Measurements from ENCODE around the gene NDOR1.

The NDOR1 gene

GRCh38 chr9:137192859-137193258 is 12.6 kb upstream of the NDOR1 start:
- Histone ChIP-seq H3K9me2 (replicated peaks; ENCODE audit: insufficient read depth, low read length) (no peaks in the 10 kb centered on the region), H3F3A (ENCODE audit: insufficient read depth) (no peaks in the 10 kb centered on the region), H3K4me3 (ENCODE audit: insufficient read depth, low read length, poor library complexity, severe bottlenecking) (no peak overlapping the region), H3K4me2 (ENCODE audit: low read depth, low read length, poor library complexity, severe bottlenecking) (no peak overlapping the region), H3K79me2 (ENCODE audit: insufficient read depth, low read length) (peaks cover 11% of the 10 kb centered on the region), H3K9ac (ENCODE audit: low read length) (no peak overlapping the region), H4K20me1 (ENCODE audit: low read depth, low read length) (no peaks in the 10 kb centered on the region), H3K9me3 (ENCODE audit: insufficient read depth, low read length) (no peaks in the 10 kb centered on the region), H3K36me3 (ENCODE audit: low read length) (no peaks in the 10 kb centered on the region), H3K27ac (ENCODE audit: low read depth, low read length) (no peak overlapping the region), H3K27me3 (ENCODE audit: low read length) (no peaks in the 10 kb centered on the region), H2AFZ (ENCODE audit: low read depth, low read length, severe bottlenecking) (no peak overlapping the region)
- TF ChIP-seq CTCF (IDR thresholded peaks at IDR 0.05; ENCODE audit: insufficient read depth, low read length, poor library complexity, severe bottlenecking) (no peak), EZH2phosphoT487 (conservative IDR thresholded peaks at IDR 0.05; ENCODE audit: low read length) (no peak)

GRCh38 chr9:137193771-137194170 is 11.7 kb upstream of the NDOR1 start:
- Histone ChIP-seq H4K20me1 (ENCODE audit: low read depth, low read length) (no peaks in the 10 kb centered on the region), H3K27me3 (ENCODE audit: low read length) (no peaks in the 10 kb centered on the region), H3K4me3 (ENCODE audit: insufficient read depth, low read length, poor library complexity, severe bottlenecking) (no peak overlapping the region), H3K4me2 (ENCODE audit: low read depth, low read length, poor library complexity, severe bottlenecking) (no peak overlapping the region), H3K9me2 (replicated peaks; ENCODE audit: insufficient read depth, low read length) (no peaks in the 10 kb centered on the region), H3K79me2 (ENCODE audit: insufficient read depth, low read length) (peaks cover 6% of the 10 kb centered on the region; the same call in 1 of the 2 replicates), H3F3A (ENCODE audit: insufficient read depth) (no peaks in the 10 kb centered on the region), H3K9ac (ENCODE audit: low read length) (no peak overlapping the region), H3K9me3 (ENCODE audit: insufficient read depth, low read length) (no peaks in the 10 kb centered on the region), H3K27ac (ENCODE audit: low read depth, low read length) (no peak overlapping the region), H2AFZ (ENCODE audit: low read depth, low read length, severe bottlenecking) (no peak overlapping the region), H3K36me3 (ENCODE audit: low read length) (no peaks in the 10 kb centered on the region)
- TF ChIP-seq CTCF (IDR thresholded peaks at IDR 0.05; ENCODE audit: insufficient read depth, low read length, poor library complexity, severe bottlenecking) (no peak), EZH2phosphoT487 (conservative IDR thresholded peaks at IDR 0.05; ENCODE audit: low read length) (no peak)

- Histone ChIP-seq H3K9me2 (replicated peaks; ENCODE audit: insufficient read depth, low read length) (no peaks in the 10 kb centered on the region), H3K4me2 (ENCODE audit: low read depth, low read length, poor library complexity, severe bottlenecking) (no peak overlapping the region), H3K27ac (ENCODE audit: low read depth, low read length) (no peak overlapping the region), H3K4me3 (ENCODE audit: insufficient read depth, low read length, poor library complexity, severe bottlenecking) (no peak overlapping the region), H3K36me3 (ENCODE audit: low read length) (no peaks in the 10 kb centered on the region), H3K9me3 (ENCODE audit: insufficient read depth, low read length) (no peaks in the 10 kb centered on the region), H3K79me2 (ENCODE audit: insufficient read depth, low read length) (peaks cover 4% of the 10 kb centered on the region; the same call in 1 of the 2 replicates), H3K27me3 (ENCODE audit: low read length) (no peaks in the 10 kb centered on the region), H2AFZ (ENCODE audit: low read depth, low read length, severe bottlenecking) (no peak overlapping the region), H3F3A (ENCODE audit: insufficient read depth) (no peaks in the 10 kb centered on the region), H3K9ac (ENCODE audit: low read length) (no peak overlapping the region), H4K20me1 (ENCODE audit: low read depth, low read length) (no peaks in the 10 kb centered on the region)
- TF ChIP-seq CTCF (IDR thresholded peaks at IDR 0.05; ENCODE audit: insufficient read depth, low read length, poor library complexity, severe bottlenecking) (no peak), EZH2phosphoT487 (conservative IDR thresholded peaks at IDR 0.05; ENCODE audit: low read length) (no peak)
Measured at GRCh38 chr9:137194388-137194787, 11.1 kb upstream of the NDOR1 start.

Data from SU-DHL-6 (cell line).